Stomach (tissue), 9 donors: ENCODE measurements around the gene NFE2L3. TPM values are rescaled to one million over a fixed set of nuclear protein-coding genes. Genes with fewer than 3 reads are reported as not detected.
"Not testable (repeated sequence)": the region's sequence is repeated elsewhere in the genome, so short reads cannot be mapped to it uniquely, and the experiment has no call there.

Source experiments
- DNase-seq, 2 donors: peaks; one replicate each; pipeline versions ENCODE4 v3.0.0 to v3.0.0-alpha.2; 2013 to 2019
- H3K27ac ChIP-seq, 5 donors: fragments of 200-600 bp in 4 of 5; sonication (generic) in 4 of 5; one replicate each; pipeline ENCODE4 v1.5.1; 2013 to 2019; ENCODE audit warnings: mild to moderate bottlenecking in 1 of 5, moderate library complexity in 1 of 5
- H3K27me3 ChIP-seq, 3 donors: fragments of 200-600 bp; sonication (generic); one replicate each; pipeline ENCODE4 v1.5.1; 2017 to 2019; ENCODE audit warnings: mixed run types in 1 of 3
- H3K36me3 ChIP-seq, 4 donors: fragments of 200-600 bp; sonication (generic); 1 replicate in 3 of 4; 2 replicates in 1 of 4; pipeline ENCODE4 v1.5.1; 2016 to 2019
- H3K4me1 ChIP-seq, 4 donors: fragments of 200-600 bp; sonication (generic); one replicate each; pipeline ENCODE4 v1.5.1; 2016 to 2019
- H3K4me3 ChIP-seq, 4 donors: fragments of 200-600 bp; sonication (generic) in 3 of 4; one replicate each; pipeline ENCODE4 v1.5.1; 2016 to 2019; ENCODE audit warnings: mild to moderate bottlenecking in 1 of 4
- H3K9me3 ChIP-seq, 4 donors: fragments of 200-600 bp; sonication (generic); one replicate each; pipeline ENCODE4 v1.5.1; 2016 to 2019
- CTCF ChIP-seq, 7 experiments: fragments of 450-650 bp in 4 of 7; fragments of 200-600 bp in 3 of 7; sonication (generic) in 3 of 7; IDR thresholded peaks; one replicate each; pipeline ENCODE4 v1.5.1; 2016 to 2019; ENCODE audit warnings: antibody characterized with exemption in 7 of 7, control low read depth in 2 of 7, mild to moderate bottlenecking in 1 of 7
- EP300 ChIP-seq: sonication (generic); formaldehyde crosslinking; IDR thresholded peaks from one replicate; pipeline ENCODE4 v1.6.1; 2017; ENCODE audit warnings: antibody characterized with exemption
- POLR2A ChIP-seq, 4 donors: fragments of 450-650 bp; IDR thresholded peaks; one replicate each; pipeline ENCODE4 v1.6.1; 2016; ENCODE audit warnings: antibody characterized with exemption in 4 of 4, control low read depth in 2 of 4, mild to moderate bottlenecking in 1 of 4, moderate library complexity in 1 of 4
- POLR2AphosphoS5 ChIP-seq, 3 donors: sonication (generic); formaldehyde crosslinking; IDR thresholded peaks; one replicate each; pipeline ENCODE4 v1.6.1; 2016; ENCODE audit warnings: antibody characterized with exemption in 3 of 3
- WGBS, 5 donors: extraction: QIAGEN DNeasy Blood & Tissue Kit in 3 of 5; methylation state at CpG; one replicate each; pipeline versions ENCODE4 v1.1.5 to v1.1.7; 2013 to 2018; 5-methylcytosine and 5-hydroxymethylcytosine counted together
- intact Hi-C: fragments of 100-400 bp; cut with DNase I; formaldehyde crosslinking; loops from one replicate; pipeline ENCODE4 v1.15.1; 2023; ENCODE audit warnings: low total_unique reads
- polyA plus RNA-seq, 3 donors: library from polyadenylated mRNA; stranded (reverse); fragments of 200-250 nt; gene quantifications; one replicate each; pipeline ENCODE4 v1.2.3, GENCODE V29; 2013
- total RNA-seq, 5 donors: library from RNA; depleted of rRNA; stranded (reverse); fragments of >200 nt; gene quantifications; one replicate each; pipeline versions ENCODE4 v1.1.0 to v1.2.3, GENCODE V29; 2014 to 2016
- donor health status: healthy with polysubstance abuse.
- donor health status: Bipolar disorder and iron deficiency.
- donor health status: healthy.

The NFE2L3 gene
- total and polyA plus RNA-seq, 8 donors, result 1.4 to 7.7 (median 4.9) TPM; not detected in 1

- H3K4me1 ChIP-seq, result peaks cover 53 to 99% (median 74%) of the 10 kb centered on the region in 4 donors
- WGBS, 5 donors, result 55 to 71% (median 60%) methylated on average over 3 of the region's 3 CpGs
These were observed 40.6 kb downstream of the NFE2L3 start for GRCh38 chr7:26192485-26193087.

GRCh38 chr7:26193432-26194207 is 41.6 kb downstream of the NFE2L3 start:
- no peaks in the 10 kb centered on the region for H3K27me3 ChIP-seq
- H3K36me3 ChIP-seq, result peaks cover 85 to 92% (median 90%) of the 10 kb centered on the region in 4 donors
- WGBS, 5 donors, result 36 to 55% (median 48%) methylated on average over 8 of the region's 8 CpGs
- no peak for DNase-seq
- intact Hi-C loops, result no loop called here
- peak overlapping the region; percentile 32 to 61 (median 55) for H3K27ac ChIP-seq
- H3K4me1 ChIP-seq, result peaks cover 54 to 92% (median 73%) of the 10 kb centered on the region in 4 donors
- TF ChIP-seq CTCF (IDR thresholded peaks at IDR 0.05) (no peak), EP300 (no peak), POLR2A (IDR thresholded peaks at IDR 0.05) (no peak), POLR2AphosphoS5 (IDR thresholded peaks at IDR 0.05) (no peak)
- H3K4me3 ChIP-seq, result peak overlapping the region in 2 of 4 donors; percentile 40 to 93
- H3K9me3 ChIP-seq, result no peaks in the 10 kb centered on the region

More at GRCh38 chr7:26192485-26193087, 40.6 kb downstream of the NFE2L3 start:
- H3K9me3 ChIP-seq, result no peaks in the 10 kb centered on the region
- peak overlapping the region in 1 of 4 donors; percentile 23 for H3K4me3 ChIP-seq
- DNase-seq, result no peak
- H3K27ac ChIP-seq, result peak overlapping the region in 1 of 5 donors; percentile 61
- peaks cover 94 to 100% (median 100%) of the 10 kb centered on the region in 4 donors for H3K36me3 ChIP-seq
- intact Hi-C loops, result no loop called here
- H3K27me3 ChIP-seq, result no peaks in the 10 kb centered on the region
- TF ChIP-seq POLR2A (IDR thresholded peaks at IDR 0.05) (no peak), POLR2AphosphoS5 (IDR thresholded peaks at IDR 0.05) (no peak), CTCF (IDR thresholded peaks at IDR 0.05) (no peak)

- 36 to 56% (median 44%) methylated on average over 11 of the region's 11 CpGs for WGBS, 5 donors
- H3K36me3 ChIP-seq, result peaks cover 75 to 81% (median 79%) of the 10 kb centered on the region in 4 donors
- peak overlapping the region in 4 of 5 donors; percentile 32 to 61 (median 56) for H3K27ac ChIP-seq
- H3K4me1 ChIP-seq, result peaks cover 54 to 82% (median 68%) of the 10 kb centered on the region in 4 donors
- H3K27me3 ChIP-seq, DNase-seq, intact Hi-C loops, H3K9me3 ChIP-seq: not testable (repeated sequence)
- peak overlapping the region in 3 of 4 donors; percentile 2 to 93 (median 40) for H3K4me3 ChIP-seq
These were observed 42.8 kb downstream of the NFE2L3 start for GRCh38 chr7:26194764-26195163.

- intact Hi-C loops, result no loop called here
- H3K4me3 ChIP-seq, result peak overlapping the region in 3 of 4 donors; percentile 2 to 93 (median 92)
- H3K36me3 ChIP-seq, result peaks cover 73 to 76% (median 75%) of the 10 kb centered on the region in 4 donors
- peaks cover 54 to 78% (median 66%) of the 10 kb centered on the region in 4 donors for H3K4me1 ChIP-seq
- H3K27ac ChIP-seq, result peak overlapping the region in 3 of 5 donors; percentile 55 to 100 (median 61)
- 31 to 61% (median 47%) methylated on average over 5 of the region's 5 CpGs for WGBS, 5 donors
- no peak for DNase-seq
- H3K27me3 ChIP-seq, result no peaks in the 10 kb centered on the region
- H3K9me3 ChIP-seq, result no peaks in the 10 kb centered on the region
- no peak for TF ChIP-seq CTCF (IDR thresholded peaks at IDR 0.05)
- TF ChIP-seq EP300, result no peak
- TF ChIP-seq POLR2AphosphoS5 (IDR thresholded peaks at IDR 0.05), result peak in 1 of 3 donors; percentile 22
- no peak for TF ChIP-seq POLR2A (IDR thresholded peaks at IDR 0.05)
These were observed 43.2 kb downstream of the NFE2L3 start for GRCh38 chr7:26195182-26195581.
